Measurements from ENCODE around the gene ABCA4.

DNA sequence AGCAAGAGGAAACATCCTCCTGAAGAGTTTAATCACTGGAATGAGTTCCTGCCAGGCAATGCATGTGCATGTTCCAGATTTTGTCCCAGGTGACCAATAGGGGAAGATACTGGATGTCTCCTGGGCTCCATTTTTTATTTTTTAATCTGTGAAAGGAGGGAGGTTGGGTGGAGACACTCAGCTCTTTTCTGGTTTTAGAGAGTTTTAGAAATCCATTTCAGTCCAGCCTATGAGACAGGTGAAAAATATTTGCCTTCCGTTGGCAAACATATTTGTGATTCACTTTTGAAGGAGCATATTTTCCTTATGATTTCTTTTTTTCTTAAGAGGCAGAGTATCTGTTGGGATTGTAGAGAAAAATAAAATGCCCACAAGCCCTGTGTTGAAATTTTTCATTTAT lies 70.7 kb downstream of the ABCA4 start:
- TF ChIP-seq, protein P1, sequence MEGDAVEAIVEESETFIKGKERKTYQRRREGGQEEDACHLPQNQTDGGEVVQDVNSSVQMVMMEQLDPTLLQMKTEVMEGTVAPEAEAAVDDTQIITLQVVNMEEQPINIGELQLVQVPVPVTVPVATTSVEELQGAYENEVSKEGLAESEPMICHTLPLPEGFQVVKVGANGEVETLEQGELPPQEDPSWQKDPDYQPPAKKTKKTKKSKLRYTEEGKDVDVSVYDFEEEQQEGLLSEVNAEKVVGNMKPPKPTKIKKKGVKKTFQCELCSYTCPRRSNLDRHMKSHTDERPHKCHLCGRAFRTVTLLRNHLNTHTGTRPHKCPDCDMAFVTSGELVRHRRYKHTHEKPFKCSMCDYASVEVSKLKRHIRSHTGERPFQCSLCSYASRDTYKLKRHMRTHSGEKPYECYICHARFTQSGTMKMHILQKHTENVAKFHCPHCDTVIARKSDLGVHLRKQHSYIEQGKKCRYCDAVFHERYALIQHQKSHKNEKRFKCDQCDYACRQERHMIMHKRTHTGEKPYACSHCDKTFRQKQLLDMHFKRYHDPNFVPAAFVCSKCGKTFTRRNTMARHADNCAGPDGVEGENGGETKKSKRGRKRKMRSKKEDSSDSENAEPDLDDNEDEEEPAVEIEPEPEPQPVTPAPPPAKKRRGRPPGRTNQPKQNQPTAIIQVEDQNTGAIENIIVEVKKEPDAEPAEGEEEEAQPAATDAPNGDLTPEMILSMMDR (IDR thresholded peaks at IDR 0.05): no peak
- TF ChIP-seq POLR2A (IDR thresholded peaks at IDR 0.05): no peak
